Measurements from ENCODE around the gene AVPI1. TPM values are rescaled to one million over a fixed set of nuclear protein-coding genes. Genes with fewer than 3 reads are reported as not detected.

Gene AVPI1
- total and polyA plus RNA-seq, 2 experiments from 2014 or later, result 7.4 to 7.6 TPM

GRCh38 chr10:97644936-97645335 lies 42.1 kb downstream of the AVPI1 start:
- no peak for ATAC-seq
- H3K79me2 ChIP-seq (replicated peaks; ENCODE audit: insufficient read depth), result peaks cover 75% of the 10 kb centered on the region
- H3K9me3 Mint-ChIP-seq, result peaks cover 2% of the 10 kb centered on the region; the same call in 1 of the 3 replicates

More at GRCh38 chr10:97644936-97645335, 42.1 kb downstream of the AVPI1 start:
- Mint-ChIP-seq H3K36me3 (ENCODE audit: low read depth) (peaks cover 31% of the 10 kb centered on the region), H3K4me3 (no peak overlapping the region; the same call in 2 of the 3 replicates), H3K27ac (no peak overlapping the region), H3K27me3 (ENCODE audit: insufficient read depth, low read depth, poor library complexity) (peaks cover 8% of the 10 kb centered on the region), H3K4me1 (peaks cover 43% of the 10 kb centered on the region)
- Histone ChIP-seq H3K4me3 (no peak overlapping the region), H3K27me3 (ENCODE audit: insufficient read depth) (no peaks in the 10 kb centered on the region), H3K4me2 (no peak overlapping the region), H3K9me2 (ENCODE audit: insufficient read depth) (no peaks in the 10 kb centered on the region), H3K4me1 (ENCODE audit: insufficient read depth) (peaks cover 32% of the 10 kb centered on the region; the same call in 1 of the 2 replicates), H3K36me3 (ENCODE audit: insufficient read depth) (peaks cover 5% of the 10 kb centered on the region), H2AFZ (no peak overlapping the region), H4K20me1 (replicated peaks; ENCODE audit: insufficient read depth) (peaks cover 30% of the 10 kb centered on the region), H3F3A (replicated peaks; ENCODE audit: low read depth) (no peaks in the 10 kb centered on the region), H3K27ac (ENCODE audit: low read depth) (no peak overlapping the region)
- TF ChIP-seq ZNF462 (CRISPR knock-in tag; IDR thresholded peaks at IDR 0.05), result no peak
- TF ChIP-seq ZNF114 (CRISPR knock-in tag; IDR thresholded peaks at IDR 0.05), result no peak
- no peak for TF ChIP-seq POLR2AphosphoS5 (IDR thresholded peaks at IDR 0.05; ENCODE audit: low read depth)
- no peak for TF ChIP-seq EZH2 (IDR thresholded peaks at IDR 0.05; ENCODE audit: low read depth, unreplicated experiment)
- no peak for TF ChIP-seq ZNF331 (CRISPR knock-in tag; IDR thresholded peaks at IDR 0.05; ENCODE audit: low read depth)
- no peak for TF ChIP-seq JUNB (IDR thresholded peaks at IDR 0.05; ENCODE audit: unreplicated experiment)
- no peak for TF ChIP-seq ETS1 (IDR thresholded peaks at IDR 0.05)
- no peak for TF ChIP-seq CREB1 (CRISPR knock-in tag; IDR thresholded peaks at IDR 0.05; ENCODE audit: low read depth)
- TF ChIP-seq EZH2phosphoT487 (IDR thresholded peaks at IDR 0.05; ENCODE audit: unreplicated experiment), result no peak
- no peak for TF ChIP-seq REST (IDR thresholded peaks at IDR 0.05; ENCODE audit: unreplicated experiment)
- no peak for TF ChIP-seq NANOG (IDR thresholded peaks at IDR 0.05; ENCODE audit: borderline replicate concordance)
- TF ChIP-seq, protein P1, sequence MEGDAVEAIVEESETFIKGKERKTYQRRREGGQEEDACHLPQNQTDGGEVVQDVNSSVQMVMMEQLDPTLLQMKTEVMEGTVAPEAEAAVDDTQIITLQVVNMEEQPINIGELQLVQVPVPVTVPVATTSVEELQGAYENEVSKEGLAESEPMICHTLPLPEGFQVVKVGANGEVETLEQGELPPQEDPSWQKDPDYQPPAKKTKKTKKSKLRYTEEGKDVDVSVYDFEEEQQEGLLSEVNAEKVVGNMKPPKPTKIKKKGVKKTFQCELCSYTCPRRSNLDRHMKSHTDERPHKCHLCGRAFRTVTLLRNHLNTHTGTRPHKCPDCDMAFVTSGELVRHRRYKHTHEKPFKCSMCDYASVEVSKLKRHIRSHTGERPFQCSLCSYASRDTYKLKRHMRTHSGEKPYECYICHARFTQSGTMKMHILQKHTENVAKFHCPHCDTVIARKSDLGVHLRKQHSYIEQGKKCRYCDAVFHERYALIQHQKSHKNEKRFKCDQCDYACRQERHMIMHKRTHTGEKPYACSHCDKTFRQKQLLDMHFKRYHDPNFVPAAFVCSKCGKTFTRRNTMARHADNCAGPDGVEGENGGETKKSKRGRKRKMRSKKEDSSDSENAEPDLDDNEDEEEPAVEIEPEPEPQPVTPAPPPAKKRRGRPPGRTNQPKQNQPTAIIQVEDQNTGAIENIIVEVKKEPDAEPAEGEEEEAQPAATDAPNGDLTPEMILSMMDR (conservative IDR thresholded peaks at IDR 0.05; ENCODE audit: low read depth in 2 of 2), result no peak
- no peak for TF ChIP-seq STAT1 (IDR thresholded peaks at IDR 0.05; ENCODE audit: unreplicated experiment)
- DNase-seq (ENCODE audit: low spot score), result no peak

All from GM23338 (cell line).